Endothelial cell (in vitro differentiated cells): ENCODE results near the gene HSPB8. TPM values are rescaled to one million over a fixed set of nuclear protein-coding genes. Genes with fewer than 3 reads are reported as not detected.
"Not testable (repeated sequence)": the region's sequence is repeated elsewhere in the genome, so short reads cannot be mapped to it uniquely, and the experiment has no call there.

Source experiments
- DNase-seq: peaks from one replicate; pipeline ENCODE4 v3.0.0; 2021; ENCODE audit warnings: low spot score
- H3K27ac Mint-ChIP-seq: one replicate; pipeline ENCODE4 v1.8.0; 2021; ENCODE audit warnings: mixed read lengths, inconsistent platforms; ENCODE audit not compliant: unreplicated experiment
- H3K27me3 Mint-ChIP-seq: one replicate; pipeline ENCODE4 v1.8.0; 2021; ENCODE audit warnings: mild to moderate bottlenecking, moderate library complexity, mixed read lengths, inconsistent platforms; ENCODE audit not compliant: unreplicated experiment
- H3K36me3 Mint-ChIP-seq: one replicate; pipeline ENCODE4 v1.8.0; 2021; ENCODE audit warnings: mild to moderate bottlenecking, low read depth, mixed read lengths, inconsistent platforms; ENCODE audit not compliant: unreplicated experiment
- H3K4me1 Mint-ChIP-seq: one replicate; pipeline ENCODE4 v1.8.0; 2021; ENCODE audit warnings: mild to moderate bottlenecking, mixed read lengths, inconsistent platforms; ENCODE audit not compliant: unreplicated experiment
- H3K4me3 Mint-ChIP-seq: one replicate; pipeline ENCODE4 v1.8.0; 2021; ENCODE audit warnings: mild to moderate bottlenecking, mixed read lengths, inconsistent platforms; ENCODE audit not compliant: unreplicated experiment
- H3K9me3 Mint-ChIP-seq: one replicate; pipeline ENCODE4 v1.8.0; 2021; ENCODE audit warnings: mixed read lengths, inconsistent platforms; ENCODE audit not compliant: unreplicated experiment
- CTCF ChIP-seq: fragments of 200-600 bp; sonication (generic); IDR thresholded peaks from one replicate; pipeline ENCODE4 v1.5.0; 2021; ENCODE audit warnings: antibody characterized with exemption; ENCODE audit not compliant: unreplicated experiment
- total RNA-seq: library from RNA; stranded (reverse); fragmentation: NEBNext Ultra II Directional; extraction: Animal tissue kit (Norgen Biotek cat#: 25700); gene quantifications from one replicate; pipeline ENCODE4 v1.2.1, GENCODE V29; 2021; ENCODE audit not compliant: unreplicated experiment

HSPB8 gene
- total RNA-seq, 1 donor from 2014 or later: 2.7 TPM

GRCh38 chr12:119208626-119209061 lies 29.9 kb downstream of the HSPB8 start:
- no peak for TF ChIP-seq CTCF
- peak; percentile 9 for DNase-seq
- H3K27me3 Mint-ChIP-seq: peaks cover 2% of the 10 kb centered on the region
- H3K9me3 Mint-ChIP-seq: no peaks in the 10 kb centered on the region
- no peak overlapping the region for H3K27ac Mint-ChIP-seq
- no peaks in the 10 kb centered on the region for H3K36me3 Mint-ChIP-seq
- H3K4me3 Mint-ChIP-seq: no peak overlapping the region
- peaks cover under 1% of the 10 kb centered on the region for H3K4me1 Mint-ChIP-seq

- Mint-ChIP-seq H3K4me3 (no peak overlapping the region), H3K27me3 (no peaks in the 10 kb centered on the region), H3K9me3 (no peaks in the 10 kb centered on the region), H3K36me3 (no peaks in the 10 kb centered on the region), H3K4me1 (peaks cover 6% of the 10 kb centered on the region), H3K27ac (no peak overlapping the region)
- no peak for TF ChIP-seq CTCF
- DNase-seq: no peak
Observed at GRCh38 chr12:119211884-119212283, 33.2 kb downstream of the HSPB8 start.

- no peak overlapping the region for H3K27ac Mint-ChIP-seq
- H3K27me3 Mint-ChIP-seq: peaks cover 2% of the 10 kb centered on the region
- TF ChIP-seq CTCF: no peak
- H3K9me3 Mint-ChIP-seq: no peaks in the 10 kb centered on the region
- no peaks in the 10 kb centered on the region for H3K36me3 Mint-ChIP-seq
- H3K4me1 Mint-ChIP-seq: peaks cover 6% of the 10 kb centered on the region
- no peak overlapping the region for H3K4me3 Mint-ChIP-seq
- DNase-seq: no peak
Observed at GRCh38 chr12:119216084-119216483, 37.4 kb downstream of the HSPB8 start.

- H3K4me1 Mint-ChIP-seq, H3K4me3 Mint-ChIP-seq, H3K9me3 Mint-ChIP-seq, H3K36me3 Mint-ChIP-seq, H3K27ac Mint-ChIP-seq, H3K27me3 Mint-ChIP-seq, DNase-seq: not testable (repeated sequence)
Observed at GRCh38 chr12:119218875-119219274, 40.1 kb downstream of the HSPB8 start.

GRCh38 chr12:119222222-119222951 lies 43.7 kb downstream of the HSPB8 start:
- Mint-ChIP-seq H3K4me1 (no peaks in the 10 kb centered on the region), H3K9me3 (no peaks in the 10 kb centered on the region), H3K27me3 (no peaks in the 10 kb centered on the region), H3K27ac (no peak overlapping the region), H3K4me3 (no peak overlapping the region), H3K36me3 (no peaks in the 10 kb centered on the region)
- DNase-seq: no peak
- no peak for TF ChIP-seq CTCF
